ENCODE results near the gene TEX29. TPM values are rescaled to one million over a fixed set of nuclear protein-coding genes. Genes with fewer than 3 reads are reported as not detected.

The TEX29 gene
- total RNA-seq, 6 experiments from 2014 or later = 0.42 TPM; not detected in 5

DNA sequence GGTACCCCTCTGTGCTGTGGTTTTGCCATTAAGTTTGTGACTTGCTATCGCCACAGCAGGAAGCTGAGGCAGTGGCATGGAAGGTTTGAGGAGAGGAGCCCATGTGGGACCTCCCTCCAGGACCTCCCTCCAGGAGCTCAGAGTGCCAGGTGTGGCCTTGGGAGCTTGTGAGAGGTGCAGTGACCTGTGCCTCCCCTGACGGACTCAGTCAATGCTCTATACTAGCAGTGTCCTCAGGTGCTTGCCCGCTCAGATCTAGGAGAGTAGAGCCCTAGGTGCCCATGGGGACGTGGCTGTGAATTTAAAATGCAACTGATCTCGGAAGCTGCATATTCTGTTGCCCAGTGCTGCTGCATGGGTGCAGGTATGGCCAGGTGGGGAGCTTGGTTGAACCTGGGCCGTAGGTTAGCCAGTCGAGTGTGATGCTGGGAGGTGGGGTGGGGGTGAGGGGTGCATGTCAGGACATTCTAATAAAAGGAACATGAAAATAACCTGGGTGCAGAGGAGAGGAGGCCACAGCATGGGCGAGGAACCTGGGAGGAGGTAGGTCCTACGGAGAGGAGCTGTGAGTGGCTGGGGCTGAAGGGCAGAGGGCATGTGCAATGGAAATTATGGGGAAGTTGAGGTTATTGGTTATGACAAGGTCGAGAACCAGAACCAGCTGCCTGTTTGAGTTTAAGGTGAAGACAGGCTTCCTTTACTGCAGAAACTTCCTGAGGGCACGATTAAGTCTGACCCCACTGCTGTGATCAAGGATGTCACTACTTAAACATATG, 41.6 kb downstream of the TEX29 start:
- ATAC-seq (no peak), DNase-seq (no peak)
- TF ChIP-seq CTCF (IDR thresholded peaks at IDR 0.05) = no peak
- no peak for TF ChIP-seq POLR2A (IDR thresholded peaks at IDR 0.05)
- no peak overlapping the region for H3K27ac ChIP-seq
- H3K27me3 ChIP-seq = no peaks in the 10 kb centered on the region
- no peaks in the 10 kb centered on the region for H3K4me1 ChIP-seq
- intact Hi-C loops (cut with DNase I) = no loop called here
- H3K36me3 ChIP-seq = no peaks in the 10 kb centered on the region
- H3K4me3 ChIP-seq = no peak overlapping the region
- WGBS (ENCODE audit: insufficient coverage, low coverage, low lambda C conversion rate, missing lambda C conversion rate) = 33% methylated on average over 7 of the region's 11 CpGs
- no peaks in the 10 kb centered on the region for H3K9me3 ChIP-seq

DNA sequence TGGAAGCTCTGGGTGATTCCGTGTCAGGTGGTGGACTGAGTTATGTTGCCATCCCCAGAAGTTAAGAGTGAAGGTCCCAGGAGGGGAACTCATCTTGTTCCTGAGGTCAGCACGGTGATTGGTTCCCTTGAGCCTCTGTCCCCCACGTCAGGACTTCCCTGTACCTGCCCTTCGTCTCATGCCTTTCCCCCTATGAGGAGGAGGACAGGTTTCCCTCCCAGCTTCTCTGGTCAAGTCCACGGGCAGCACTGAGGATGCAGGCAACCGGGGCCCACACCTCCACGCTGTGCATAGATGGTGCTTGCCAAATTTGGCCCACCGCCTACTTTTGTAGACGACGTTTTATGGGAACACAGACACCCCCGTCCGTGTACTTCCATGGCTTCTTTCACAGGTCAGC, 42.7 kb downstream of the TEX29 start:
- no peak overlapping the region for H3K27ac ChIP-seq
- DNase-seq = no peak
- WGBS (ENCODE audit: insufficient coverage, low coverage, low lambda C conversion rate, missing lambda C conversion rate) = 51% methylated on average over 4 of the region's 12 CpGs
- no peak for ATAC-seq
- intact Hi-C loops (cut with DNase I) = no loop called here
- H3K36me3 ChIP-seq = no peaks in the 10 kb centered on the region
- H3K4me3 ChIP-seq = no peak overlapping the region
- no peak for TF ChIP-seq POLR2A (IDR thresholded peaks at IDR 0.05)
- TF ChIP-seq CTCF (IDR thresholded peaks at IDR 0.05) = no peak
- no peaks in the 10 kb centered on the region for H3K9me3 ChIP-seq
- H3K27me3 ChIP-seq = no peaks in the 10 kb centered on the region
- no peaks in the 10 kb centered on the region for H3K4me1 ChIP-seq

GRCh38 chr13:111363591-111363990, 43.1 kb downstream of the TEX29 start:
- H3K4me1 ChIP-seq = no peaks in the 10 kb centered on the region
- H3K4me3 ChIP-seq = no peak overlapping the region
- H3K27ac ChIP-seq = no peak overlapping the region
- no peak for DNase-seq
- 54% methylated on average over 2 of the region's 7 CpGs for WGBS (ENCODE audit: insufficient coverage, low coverage, low lambda C conversion rate, missing lambda C conversion rate)
- intact Hi-C loops (cut with DNase I) = no loop called here
- H3K9me3 ChIP-seq = no peaks in the 10 kb centered on the region
- ATAC-seq = no peak
- no peaks in the 10 kb centered on the region for H3K27me3 ChIP-seq
- no peaks in the 10 kb centered on the region for H3K36me3 ChIP-seq
- no peak for TF ChIP-seq POLR2A (IDR thresholded peaks at IDR 0.05)
- no peak for TF ChIP-seq CTCF (IDR thresholded peaks at IDR 0.05)

GRCh38 chr13:111365149-111366005, 44.9 kb downstream of the TEX29 start:
- TF ChIP-seq CTCF (IDR thresholded peaks at IDR 0.05) = no peak
- 71% methylated on average over 9 of the region's 17 CpGs for WGBS (ENCODE audit: insufficient coverage, low coverage, low lambda C conversion rate, missing lambda C conversion rate)

More at GRCh38 chr13:111365149-111366005, 44.9 kb downstream of the TEX29 start:
- no peak overlapping the region for H3K4me3 ChIP-seq
- no peaks in the 10 kb centered on the region for H3K36me3 ChIP-seq
- no peaks in the 10 kb centered on the region for H3K27me3 ChIP-seq
- DNase-seq (no peak), ATAC-seq (no peak)
- intact Hi-C loops (cut with DNase I) = no loop called here
- H3K4me1 ChIP-seq = no peaks in the 10 kb centered on the region
- H3K9me3 ChIP-seq = no peaks in the 10 kb centered on the region
- no peak overlapping the region for H3K27ac ChIP-seq
